Prostate gland (tissue), 2 donors: Measurements from ENCODE around the gene ATE1.

Experiments used
- CTCF ChIP-seq, 4 experiments: fragments of 200-600 bp in 2 of 4; fragments of 450-650 bp in 2 of 4; sonication (generic) in 2 of 4; IDR thresholded peaks; 1 replicate in 3 of 4; 2 replicates in 1 of 4; pipeline ENCODE4 v1.5.1; 2016 to 2019; ENCODE audit warnings: antibody characterized with exemption in 4 of 4, mild to moderate bottlenecking in 2 of 4, moderate library complexity in 2 of 4
- POLR2AphosphoS5 ChIP-seq: sonication (generic); formaldehyde crosslinking; IDR thresholded peaks from one replicate; pipeline ENCODE4 v1.6.1; 2017; ENCODE audit warnings: antibody characterized with exemption

- no peak for TF ChIP-seq POLR2AphosphoS5
- TF ChIP-seq CTCF (IDR thresholded peaks at IDR 0.05) = no peak
These were observed 236.9 kb downstream of the ATE1 start for GRCh38 chr10:121690970-121691369.
